SK-N-MC (cell line): ENCODE results near the gene SHISA9.

Source experiments
- DNase-seq: peaks from one replicate; pipeline ENCODE4 v3.0.0-alpha.2; 2011; ENCODE audit warnings: low read depth, low spot score
- H3K27ac ChIP-seq: fragments of 200-600 bp; sonication (generic); 2 replicates; pipeline ENCODE4 v1.5.1; 2016; ENCODE audit warnings: mixed run types
- H3K36me3 ChIP-seq: fragments of 200-600 bp; sonication (generic); 2 replicates; pipeline ENCODE4 v1.6.1; 2017; ENCODE audit warnings: antibody characterized with exemption, low read length, mixed read lengths; ENCODE audit not compliant: insufficient read depth
- H3K4me3 ChIP-seq: fragments of 200-600 bp; sonication (generic); 2 replicates; pipeline ENCODE4 v1.5.1; 2016
- H3K9ac ChIP-seq: fragments of 200-600 bp; sonication (generic); 2 replicates; pipeline ENCODE4 v1.8.0; 2017; ENCODE audit warnings: mixed run types, mixed read lengths; ENCODE audit not compliant: insufficient read length
- H3K9me3 ChIP-seq: fragments of 200-600 bp; sonication (generic); 2 replicates; pipeline ENCODE4 v1.6.1; 2017; ENCODE audit warnings: low read depth, mild to moderate bottlenecking, antibody characterized with exemption, low read length, moderate library complexity, mixed read lengths
- EZH2 ChIP-seq: fragments of 200-600 bp; sonication (generic); IDR thresholded peaks from one replicate; pipeline ENCODE4 v1.6.1; 2017; ENCODE audit warnings: antibody characterized with exemption
- FOXP2 ChIP-seq: optimal IDR thresholded peaks from 2 replicates; pipeline ENCODE3; 2011; ENCODE audit warnings: mild to moderate bottlenecking, moderate library complexity; ENCODE audit not compliant: insufficient read depth; ENCODE audit errors: extremely low read length, control extremely low read depth
- POLR2AphosphoS5 ChIP-seq: IDR thresholded peaks from 2 replicates; pipeline ENCODE4 v1.6.1; 2012; ENCODE audit warnings: mild to moderate bottlenecking, low read depth, low read length, borderline replicate concordance

SHISA9 gene

DNA sequence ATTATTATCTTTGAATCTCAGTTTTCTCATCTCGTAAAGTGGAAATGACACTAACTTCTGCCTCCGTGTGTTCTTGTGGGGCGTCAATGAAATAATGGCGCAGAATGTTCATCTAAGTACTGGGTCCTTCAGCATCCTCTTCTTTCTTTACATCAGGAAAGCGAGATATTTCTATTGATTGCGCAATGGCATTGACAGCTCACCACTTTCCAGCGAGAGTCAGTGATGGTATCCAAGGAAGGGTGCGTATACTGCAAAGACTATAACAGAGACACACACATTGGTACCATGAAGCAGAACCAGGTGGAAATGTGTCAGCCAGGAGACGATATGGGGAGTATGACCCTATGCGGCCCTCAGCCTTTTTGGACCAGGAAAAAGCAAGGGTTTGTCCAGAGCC, 162.1 kb downstream of the SHISA9 start:
- Histone ChIP-seq H3K27ac (no peak overlapping the region), H3K9ac (no peak overlapping the region), H3K4me3 (no peak overlapping the region), H3K36me3 (no peaks in the 10 kb centered on the region), H3K9me3 (no peaks in the 10 kb centered on the region)
- TF ChIP-seq FOXP2, result no peak
- TF ChIP-seq EZH2, result no peak
- TF ChIP-seq POLR2AphosphoS5, result no peak
- no peak for DNase-seq

DNA sequence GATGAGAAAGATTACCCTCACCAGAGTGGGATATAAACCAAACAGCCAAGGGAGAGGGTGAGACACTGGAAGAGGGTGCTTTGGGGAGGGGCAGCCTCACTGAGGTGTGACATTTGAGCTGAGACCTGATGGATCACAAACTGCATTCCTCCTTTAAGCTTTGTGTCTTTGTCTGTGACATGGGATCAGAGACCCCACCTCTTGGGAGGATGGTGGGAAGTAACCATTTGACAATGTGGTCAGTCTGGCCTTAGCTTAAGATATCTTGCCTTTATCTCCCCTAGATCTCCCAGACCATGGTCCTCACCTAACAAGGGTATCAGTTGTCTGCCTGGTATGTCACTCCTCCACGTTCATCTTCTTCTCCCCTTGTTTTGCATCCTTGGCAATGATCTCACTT, 163.4 kb downstream of the SHISA9 start:
- no peaks in the 10 kb centered on the region for H3K36me3 ChIP-seq
- H3K4me3 ChIP-seq, result no peak overlapping the region
- TF ChIP-seq FOXP2 (no peak), EZH2 (no peak), POLR2AphosphoS5 (no peak)
- no peak overlapping the region for H3K27ac ChIP-seq
- H3K9me3 ChIP-seq, result no peaks in the 10 kb centered on the region
- no peak overlapping the region for H3K9ac ChIP-seq
- DNase-seq, result no peak

DNA sequence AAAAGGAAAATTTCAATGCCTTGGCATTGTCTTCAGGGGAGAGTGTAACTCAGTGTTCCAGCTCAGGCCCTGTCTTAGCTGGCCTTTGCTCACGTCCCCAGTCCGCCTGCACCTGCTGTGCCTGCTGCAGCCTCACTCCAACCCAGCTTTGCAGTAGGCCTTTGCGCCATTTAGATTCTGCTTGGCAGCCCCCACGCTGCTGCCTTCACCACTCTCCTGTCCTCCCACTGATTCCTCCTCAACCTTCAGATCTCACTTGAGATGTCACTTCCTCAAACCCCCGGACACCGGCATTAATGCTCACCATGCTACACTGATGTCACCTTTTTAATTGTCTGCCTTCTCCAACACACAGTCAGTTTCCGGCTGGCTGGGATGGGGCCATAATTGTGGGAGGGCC, 166.2 kb downstream of the SHISA9 start:
- H3K36me3 ChIP-seq, result no peaks in the 10 kb centered on the region
- no peak for TF ChIP-seq FOXP2
- TF ChIP-seq EZH2, result no peak
- TF ChIP-seq POLR2AphosphoS5, result no peak
- no peak overlapping the region for H3K27ac ChIP-seq
- H3K9ac ChIP-seq, result no peak overlapping the region
- no peak for DNase-seq
- H3K4me3 ChIP-seq, result no peak overlapping the region
- H3K9me3 ChIP-seq, result no peaks in the 10 kb centered on the region

DNA sequence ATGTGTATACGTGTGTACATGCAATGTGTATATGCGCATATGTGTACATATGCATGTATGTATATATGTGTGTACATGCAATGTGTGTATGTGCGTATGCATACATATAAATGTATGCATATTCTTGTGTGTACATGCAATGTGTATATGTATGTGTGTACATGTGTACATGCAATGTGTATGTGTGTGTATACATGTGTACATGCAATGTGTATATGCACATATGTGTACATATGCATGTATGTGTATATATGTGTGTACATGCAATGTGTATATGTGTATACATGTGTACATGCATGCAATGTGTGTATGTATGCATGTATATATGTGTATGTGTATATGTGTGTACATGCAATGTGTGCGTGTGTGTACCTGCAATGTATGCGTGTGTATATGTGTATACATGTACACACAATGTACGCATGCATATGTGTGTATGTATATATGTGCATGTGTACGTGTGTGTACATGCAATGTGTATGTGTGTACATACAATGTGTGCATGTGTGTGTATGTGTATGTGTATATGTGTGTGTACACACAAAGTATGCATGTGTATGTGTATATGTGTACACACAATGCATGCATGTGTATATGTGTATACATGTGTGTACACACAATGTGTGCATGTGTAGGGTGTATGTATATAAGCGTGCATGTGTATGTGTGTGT, 167.7 kb downstream of the SHISA9 start:
- no peak overlapping the region for H3K27ac ChIP-seq
- no peak overlapping the region for H3K9ac ChIP-seq
- no peak for DNase-seq
- H3K4me3 ChIP-seq, result no peak overlapping the region
- no peaks in the 10 kb centered on the region for H3K36me3 ChIP-seq
- H3K9me3 ChIP-seq, result no peaks in the 10 kb centered on the region
- TF ChIP-seq FOXP2, result no peak
- TF ChIP-seq POLR2AphosphoS5, result no peak
- TF ChIP-seq EZH2, result no peak

DNA sequence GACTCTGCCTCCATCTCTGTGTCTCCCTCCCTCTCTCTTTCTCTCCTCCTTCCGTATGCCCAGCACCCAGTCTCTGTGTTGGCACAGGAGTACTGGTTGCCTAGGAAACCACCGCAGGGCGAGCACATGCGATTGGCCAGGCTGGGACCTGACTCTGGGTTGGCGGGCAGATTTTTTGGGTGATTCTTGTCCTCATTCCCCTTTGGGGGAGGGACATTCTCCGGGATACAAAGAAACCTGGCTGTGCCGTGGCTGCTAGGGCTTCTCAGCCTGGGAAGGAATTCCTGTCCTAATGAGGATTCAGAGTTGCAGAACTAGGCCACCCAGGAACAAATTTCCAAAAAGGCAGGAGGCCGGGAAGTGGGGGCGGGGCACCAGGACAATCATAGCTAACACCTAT, 168.9 kb downstream of the SHISA9 start:
- Histone ChIP-seq H3K9ac (no peak overlapping the region), H3K4me3 (no peak overlapping the region), H3K27ac (no peak overlapping the region)

DNA sequence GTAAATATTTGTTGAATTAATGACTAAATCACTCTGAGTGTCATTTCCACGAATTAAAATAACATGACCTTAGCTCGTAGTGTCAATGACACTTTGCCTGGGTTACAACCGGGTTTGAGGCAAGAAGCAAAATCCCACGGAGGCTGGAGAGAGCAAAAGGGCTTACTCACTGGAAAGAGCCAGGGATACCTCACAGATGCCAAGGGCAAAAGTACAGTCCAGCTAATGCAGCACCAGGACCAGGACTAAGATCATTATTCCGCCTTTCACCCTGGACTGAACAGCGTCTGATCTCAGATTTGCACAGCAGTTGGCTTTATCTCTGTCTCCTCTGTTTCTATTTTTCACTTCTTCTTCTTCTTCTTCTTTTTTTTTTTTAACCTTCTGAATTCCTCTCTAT, 175.5 kb downstream of the SHISA9 start:
- Histone ChIP-seq H3K4me3 (no peak overlapping the region), H3K9ac (no peak overlapping the region), H3K27ac (no peak overlapping the region), H3K36me3 (no peaks in the 10 kb centered on the region), H3K9me3 (no peaks in the 10 kb centered on the region)
- TF ChIP-seq POLR2AphosphoS5 (no peak), FOXP2 (no peak)
- no peak for DNase-seq

More for the DNA sequence above, 168.9 kb downstream of the SHISA9 start:
- no peak for DNase-seq
- Histone ChIP-seq H3K9me3 (no peaks in the 10 kb centered on the region), H3K36me3 (no peaks in the 10 kb centered on the region)
- TF ChIP-seq EZH2 (no peak), POLR2AphosphoS5 (no peak), FOXP2 (no peak)

DNA sequence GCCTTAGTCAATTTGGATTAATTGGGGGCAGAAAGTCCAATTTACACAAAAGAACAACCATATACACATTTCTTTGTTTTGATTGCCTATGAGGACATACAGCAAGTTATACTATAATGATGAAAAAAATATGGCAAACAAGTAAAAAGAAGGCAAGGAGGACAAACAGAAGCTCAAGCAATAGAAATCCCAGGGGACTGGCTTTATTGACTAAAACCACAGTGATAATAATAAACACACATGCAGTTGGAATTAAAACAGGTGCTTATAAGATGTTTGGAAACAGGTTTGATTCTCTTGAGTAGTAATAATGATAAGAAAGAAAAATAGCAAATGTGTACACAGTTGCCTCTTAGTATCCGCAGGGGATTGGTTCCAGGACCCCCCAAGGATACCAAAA, 176.4 kb downstream of the SHISA9 start:
- Histone ChIP-seq H3K9me3 (no peaks in the 10 kb centered on the region), H3K36me3 (no peaks in the 10 kb centered on the region), H3K9ac (no peak overlapping the region), H3K27ac (no peak overlapping the region), H3K4me3 (no peak overlapping the region)
- DNase-seq, result no peak
- TF ChIP-seq EZH2, result no peak
- TF ChIP-seq FOXP2, result no peak
- TF ChIP-seq POLR2AphosphoS5, result no peak

DNA sequence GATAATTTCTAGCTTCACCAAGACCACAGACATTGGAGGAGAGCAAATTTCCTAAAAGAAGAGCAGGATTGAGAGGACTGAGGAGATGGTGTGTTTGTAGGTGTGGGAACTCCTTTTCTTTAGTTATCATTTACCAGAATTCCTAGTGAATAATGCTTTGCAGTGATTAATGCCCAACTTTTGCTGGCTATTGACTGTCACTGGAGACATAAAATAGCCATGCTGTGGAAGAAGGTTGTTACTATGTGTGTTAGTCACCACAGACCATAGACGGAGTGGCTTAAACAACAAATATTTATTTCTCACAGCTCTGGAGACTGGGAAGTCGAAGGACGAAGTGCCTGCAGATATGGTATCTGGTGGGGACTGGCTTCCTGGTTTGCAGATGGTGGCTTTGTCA, 179.1 kb downstream of the SHISA9 start:
- H3K9me3 ChIP-seq, result no peaks in the 10 kb centered on the region
- DNase-seq, result no peak
- H3K9ac ChIP-seq, result no peak overlapping the region
- TF ChIP-seq EZH2 (no peak), POLR2AphosphoS5 (no peak), FOXP2 (no peak)
- no peak overlapping the region for H3K27ac ChIP-seq
- H3K4me3 ChIP-seq, result no peak overlapping the region
- no peaks in the 10 kb centered on the region for H3K36me3 ChIP-seq

DNA sequence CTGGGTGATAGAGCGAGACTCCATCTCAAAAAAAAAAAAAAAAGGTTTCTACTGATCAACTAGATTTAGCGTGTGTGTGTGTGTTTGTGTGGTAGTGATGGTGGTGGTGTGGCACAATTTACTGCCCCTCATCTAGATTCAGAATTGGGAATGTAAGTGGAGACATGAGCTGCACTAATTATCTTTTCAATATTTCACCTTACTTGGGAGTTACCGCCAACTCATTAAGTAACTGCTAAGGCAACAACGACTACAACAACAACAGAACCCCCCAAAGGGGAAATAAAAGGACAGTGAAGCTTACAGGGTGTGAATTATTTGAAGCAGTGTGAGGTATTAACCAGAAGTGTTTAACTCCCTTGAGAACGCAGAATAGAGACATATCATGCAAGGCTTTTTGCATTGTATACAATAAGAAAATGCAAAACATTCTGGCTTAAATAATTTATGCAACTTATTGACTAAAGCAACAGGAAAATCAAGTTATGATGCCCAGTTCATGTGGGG, 180.5 kb downstream of the SHISA9 start:
- Histone ChIP-seq H3K4me3 (no peak overlapping the region), H3K9me3 (no peaks in the 10 kb centered on the region), H3K27ac (no peak overlapping the region), H3K36me3 (no peaks in the 10 kb centered on the region), H3K9ac (no peak overlapping the region)
- DNase-seq, result no peak
- TF ChIP-seq FOXP2, result no peak
- TF ChIP-seq POLR2AphosphoS5, result no peak

DNA sequence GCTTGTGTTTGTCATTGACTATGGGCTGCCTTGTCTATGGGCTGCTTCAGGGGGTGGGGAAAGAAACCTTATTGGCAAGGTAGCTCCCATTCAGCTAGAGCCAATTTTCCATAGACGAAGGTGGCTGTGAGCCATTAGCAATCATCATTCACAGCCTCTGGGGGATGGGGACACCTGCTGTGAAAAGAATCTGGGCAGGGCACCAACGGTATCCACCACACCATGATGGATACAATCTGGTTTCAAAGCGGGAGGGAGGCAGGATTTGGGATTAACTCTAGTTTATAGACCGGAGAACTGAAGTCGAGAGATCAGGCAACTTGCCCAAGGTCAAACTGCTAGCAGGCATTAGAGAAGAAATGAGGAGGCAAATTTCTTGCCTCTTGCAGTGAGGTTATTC, 182.3 kb downstream of the SHISA9 start:
- no peak overlapping the region for H3K27ac ChIP-seq
- no peaks in the 10 kb centered on the region for H3K9me3 ChIP-seq
- no peaks in the 10 kb centered on the region for H3K36me3 ChIP-seq
- no peak overlapping the region for H3K4me3 ChIP-seq
- DNase-seq, result no peak
- no peak overlapping the region for H3K9ac ChIP-seq
- TF ChIP-seq EZH2 (no peak), POLR2AphosphoS5 (no peak), FOXP2 (no peak)
